OCI-LY1 (cell line): ENCODE data around the gene ZNF598.
"Not testable (repeated sequence)": the region's sequence is repeated elsewhere in the genome, so short reads cannot be mapped to it uniquely, and the experiment has no call there.

Source experiments
- H2AFZ ChIP-seq: fragments of 200-600 bp; sonication (generic), shearing (Covaris generic); 2 replicates; pipeline ENCODE4 v1.6.0; 2014; ENCODE audit warnings: antibody characterized with exemption, mild to moderate bottlenecking, low read length
- H3F3A ChIP-seq: fragments of 200-600 bp; sonication (generic), shearing (Covaris generic); 2 replicates; pipeline ENCODE4 v1.6.0; 2014; ENCODE audit warnings: mild to moderate bottlenecking, antibody characterized with exemption, low read length, moderate library complexity; ENCODE audit not compliant: insufficient read depth
- H3K27ac ChIP-seq: fragments of 200-600 bp; sonication (generic); 2 replicates; pipeline ENCODE4 v1.5.1; 2014; ENCODE audit warnings: low read length, mixed run types, mild to moderate bottlenecking, low read depth; ENCODE audit not compliant: poor library complexity, severe bottlenecking
- H3K27me3 ChIP-seq: fragments of 200-600 bp; sonication (generic); 2 replicates; pipeline ENCODE4 v1.6.0; 2014; ENCODE audit warnings: antibody characterized with exemption, mild to moderate bottlenecking, low read length, moderate library complexity; ENCODE audit not compliant: insufficient read depth
- H3K36me3 ChIP-seq: fragments of 200-600 bp; sonication (generic); 2 replicates; pipeline ENCODE4 v1.6.1; 2014; ENCODE audit warnings: mild to moderate bottlenecking, antibody characterized with exemption, low read length, moderate library complexity, mixed read lengths; ENCODE audit not compliant: insufficient read depth
- H3K4me1 ChIP-seq: fragments of 200-600 bp; sonication (generic); 2 replicates; pipeline ENCODE4 v1.5.1; 2014; ENCODE audit warnings: mild to moderate bottlenecking, low read length, moderate library complexity; ENCODE audit not compliant: insufficient read depth, severe bottlenecking
- H3K4me2 ChIP-seq: fragments of 200-600 bp; sonication (generic), shearing (Covaris generic); 2 replicates; pipeline ENCODE4 v1.6.1; 2014; ENCODE audit warnings: low read length
- H3K4me3 ChIP-seq: fragments of 200-600 bp; sonication (generic); 2 replicates; pipeline ENCODE4 v1.5.1; 2014; ENCODE audit warnings: low read length, low read depth, mild to moderate bottlenecking, mixed read lengths; ENCODE audit not compliant: poor library complexity, severe bottlenecking
- H3K79me2 ChIP-seq: fragments of 200-600 bp; shearing (Covaris generic); 2 replicates; pipeline ENCODE4 v1.6.1; 2016; ENCODE audit warnings: mixed run types, low read length, mixed read lengths; ENCODE audit not compliant: insufficient read depth
- H3K9ac ChIP-seq: fragments of 200-600 bp; sonication (generic), shearing (Covaris generic); 2 replicates; pipeline ENCODE4 v1.6.1; 2014; ENCODE audit warnings: mild to moderate bottlenecking, low read length, mixed read lengths
- H3K9me2 ChIP-seq: fragments of 200-600 bp; sonication (generic), shearing (Covaris generic); 2 replicates; pipeline ENCODE4 v1.6.1; 2014; ENCODE audit warnings: low read depth, mild to moderate bottlenecking, low read length, mixed read lengths
- H3K9me3 ChIP-seq: fragments of 200-600 bp; shearing (Covaris generic); 2 replicates; pipeline ENCODE4 v1.6.1; 2014; ENCODE audit warnings: low read length, mixed read lengths
- H4K20me1 ChIP-seq: fragments of 200-600 bp; sonication (generic), shearing (Covaris generic); 2 replicates; pipeline ENCODE4 v1.6.0; 2016; ENCODE audit warnings: mild to moderate bottlenecking, low read length; ENCODE audit not compliant: insufficient read depth
- EZH2 ChIP-seq: fragments of 200-600 bp; sonication (generic), shearing (Covaris generic); IDR thresholded peaks from 2 replicates; pipeline ENCODE4 v1.8.0; 2017; ENCODE audit warnings: borderline replicate concordance, mixed run types, mild to moderate bottlenecking, antibody characterized with exemption, low read length, moderate library complexity, mixed read lengths
- TF ChIP-seq, protein P1 (sequence below): fragments of 200-600 bp; sonication (generic), shearing (Covaris generic); IDR thresholded peaks from 2 replicates; pipeline ENCODE4 v1.5.1; 2017; ENCODE audit warnings: mild to moderate bottlenecking, antibody characterized with exemption, low read length, moderate library complexity, mixed read lengths

The ZNF598 gene

DNA sequence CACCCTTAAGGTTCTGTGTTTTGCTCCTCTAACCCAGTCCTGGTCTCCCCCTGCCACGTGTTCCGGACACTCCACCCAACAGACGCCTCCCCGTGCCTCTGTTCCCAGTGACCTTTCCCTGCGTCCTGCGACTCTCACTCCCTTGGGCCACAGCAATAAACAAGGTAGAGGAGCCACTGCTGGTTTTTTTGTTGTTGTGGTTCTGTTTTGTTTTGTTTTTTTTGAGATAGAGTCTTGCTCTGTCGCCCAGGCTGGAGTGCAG lies 6.3 kb upstream of the ZNF598 start:
- no peak overlapping the region for H3K27ac ChIP-seq

GRCh38 chr16:2015117-2015946 lies 5.7 kb upstream of the ZNF598 start:
- H3K27me3 ChIP-seq = no peaks in the 10 kb centered on the region
- no peaks in the 10 kb centered on the region for H3K36me3 ChIP-seq
- no peak for TF ChIP-seq EZH2
- TF ChIP-seq, protein P1, sequence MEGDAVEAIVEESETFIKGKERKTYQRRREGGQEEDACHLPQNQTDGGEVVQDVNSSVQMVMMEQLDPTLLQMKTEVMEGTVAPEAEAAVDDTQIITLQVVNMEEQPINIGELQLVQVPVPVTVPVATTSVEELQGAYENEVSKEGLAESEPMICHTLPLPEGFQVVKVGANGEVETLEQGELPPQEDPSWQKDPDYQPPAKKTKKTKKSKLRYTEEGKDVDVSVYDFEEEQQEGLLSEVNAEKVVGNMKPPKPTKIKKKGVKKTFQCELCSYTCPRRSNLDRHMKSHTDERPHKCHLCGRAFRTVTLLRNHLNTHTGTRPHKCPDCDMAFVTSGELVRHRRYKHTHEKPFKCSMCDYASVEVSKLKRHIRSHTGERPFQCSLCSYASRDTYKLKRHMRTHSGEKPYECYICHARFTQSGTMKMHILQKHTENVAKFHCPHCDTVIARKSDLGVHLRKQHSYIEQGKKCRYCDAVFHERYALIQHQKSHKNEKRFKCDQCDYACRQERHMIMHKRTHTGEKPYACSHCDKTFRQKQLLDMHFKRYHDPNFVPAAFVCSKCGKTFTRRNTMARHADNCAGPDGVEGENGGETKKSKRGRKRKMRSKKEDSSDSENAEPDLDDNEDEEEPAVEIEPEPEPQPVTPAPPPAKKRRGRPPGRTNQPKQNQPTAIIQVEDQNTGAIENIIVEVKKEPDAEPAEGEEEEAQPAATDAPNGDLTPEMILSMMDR = no peak
- peaks cover 6% of the 10 kb centered on the region for H3K4me1 ChIP-seq
- H3K9ac ChIP-seq = no peak overlapping the region
- no peaks in the 10 kb centered on the region for H3F3A ChIP-seq
- H2AFZ ChIP-seq = no peak overlapping the region
- H3K4me2 ChIP-seq = no peak overlapping the region
- H4K20me1 ChIP-seq = no peaks in the 10 kb centered on the region
- H3K4me3 ChIP-seq = no peak overlapping the region
- no peaks in the 10 kb centered on the region for H3K9me3 ChIP-seq
- H3K9me2 ChIP-seq = no peaks in the 10 kb centered on the region
- no peaks in the 10 kb centered on the region for H3K79me2 ChIP-seq
- H3K27ac ChIP-seq = no peak overlapping the region

More for the DNA sequence above, 6.3 kb upstream of the ZNF598 start:
- Histone ChIP-seq H2AFZ (no peak overlapping the region), H4K20me1 (no peaks in the 10 kb centered on the region), H3K27me3 (no peaks in the 10 kb centered on the region), H3K4me2 (no peak overlapping the region), H3K4me1 (peaks cover under 1% of the 10 kb centered on the region), H3K36me3 (no peaks in the 10 kb centered on the region), H3K4me3 (no peak overlapping the region), H3K9me3 (no peaks in the 10 kb centered on the region), H3K9ac (no peak overlapping the region), H3K79me2 (no peaks in the 10 kb centered on the region), H3K9me2 (no peaks in the 10 kb centered on the region), H3F3A (no peaks in the 10 kb centered on the region)
- no peak for TF ChIP-seq EZH2
- TF ChIP-seq, protein P1 = no peak

- H3K4me1 ChIP-seq = peaks cover 16% of the 10 kb centered on the region
- no peak overlapping the region for H3K4me2 ChIP-seq
Measured at GRCh38 chr16:2013527-2013926, 3.9 kb upstream of the ZNF598 start.

GRCh38 chr16:2011726-2012125 lies 2.1 kb upstream of the ZNF598 start:
- H4K20me1 ChIP-seq, H3F3A ChIP-seq, H3K4me2 ChIP-seq, H3K27ac ChIP-seq, H3K4me3 ChIP-seq, H2AFZ ChIP-seq, H3K9me3 ChIP-seq, H3K9ac ChIP-seq, H3K9me2 ChIP-seq, H3K27me3 ChIP-seq, H3K36me3 ChIP-seq: not testable (repeated sequence)
- peaks cover 34% of the 10 kb centered on the region for H3K4me1 ChIP-seq
- H3K79me2 ChIP-seq = peaks cover 11% of the 10 kb centered on the region

More at GRCh38 chr16:2013527-2013926, 3.9 kb upstream of the ZNF598 start:
- no peaks in the 10 kb centered on the region for H3K27me3 ChIP-seq
- no peak overlapping the region for H3K9ac ChIP-seq
- TF ChIP-seq EZH2 = no peak
- H3K36me3 ChIP-seq = no peaks in the 10 kb centered on the region
- no peaks in the 10 kb centered on the region for H3K9me2 ChIP-seq
- H3K9me3 ChIP-seq = no peaks in the 10 kb centered on the region
- H2AFZ ChIP-seq = no peak overlapping the region
- no peaks in the 10 kb centered on the region for H3F3A ChIP-seq
- H4K20me1 ChIP-seq = no peaks in the 10 kb centered on the region
- peaks cover 6% of the 10 kb centered on the region for H3K79me2 ChIP-seq
- no peak overlapping the region for H3K4me3 ChIP-seq
- no peak overlapping the region for H3K27ac ChIP-seq
